Measurements from ENCODE around the gene DAB2IP. TPM values are rescaled to one million over a fixed set of nuclear protein-coding genes. Genes with fewer than 3 reads are reported as not detected.

Gene DAB2IP
- total RNA-seq, 2 donors from 2014 or later, result 70.7 to 71.0 TPM

GRCh38 chr9:121662891-121663580 lies 11.6 kb downstream of the DAB2IP start:
- H3K27ac ChIP-seq (ENCODE audit: low read depth, low read length), result no peak overlapping the region
- Mint-ChIP-seq H3K27ac (no peak overlapping the region), H3K36me3 (ENCODE audit: low read depth) (peaks cover 22% of the 10 kb centered on the region), H3K4me3 (no peak overlapping the region), H3K27me3 (ENCODE audit: insufficient read depth) (no peaks in the 10 kb centered on the region), H3K9me3 (peaks cover 2% of the 10 kb centered on the region), H3K4me1 (peaks cover 14% of the 10 kb centered on the region)
- H3K36me3 ChIP-seq (ENCODE audit: control insufficient read depth, insufficient read depth, low read length), result peaks cover 18% of the 10 kb centered on the region
- H3K9me3 ChIP-seq (ENCODE audit: control insufficient read depth, low read length), result no peaks in the 10 kb centered on the region
- TF ChIP-seq, protein P1, sequence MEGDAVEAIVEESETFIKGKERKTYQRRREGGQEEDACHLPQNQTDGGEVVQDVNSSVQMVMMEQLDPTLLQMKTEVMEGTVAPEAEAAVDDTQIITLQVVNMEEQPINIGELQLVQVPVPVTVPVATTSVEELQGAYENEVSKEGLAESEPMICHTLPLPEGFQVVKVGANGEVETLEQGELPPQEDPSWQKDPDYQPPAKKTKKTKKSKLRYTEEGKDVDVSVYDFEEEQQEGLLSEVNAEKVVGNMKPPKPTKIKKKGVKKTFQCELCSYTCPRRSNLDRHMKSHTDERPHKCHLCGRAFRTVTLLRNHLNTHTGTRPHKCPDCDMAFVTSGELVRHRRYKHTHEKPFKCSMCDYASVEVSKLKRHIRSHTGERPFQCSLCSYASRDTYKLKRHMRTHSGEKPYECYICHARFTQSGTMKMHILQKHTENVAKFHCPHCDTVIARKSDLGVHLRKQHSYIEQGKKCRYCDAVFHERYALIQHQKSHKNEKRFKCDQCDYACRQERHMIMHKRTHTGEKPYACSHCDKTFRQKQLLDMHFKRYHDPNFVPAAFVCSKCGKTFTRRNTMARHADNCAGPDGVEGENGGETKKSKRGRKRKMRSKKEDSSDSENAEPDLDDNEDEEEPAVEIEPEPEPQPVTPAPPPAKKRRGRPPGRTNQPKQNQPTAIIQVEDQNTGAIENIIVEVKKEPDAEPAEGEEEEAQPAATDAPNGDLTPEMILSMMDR (conservative IDR thresholded peaks at IDR 0.05), result no peak
- H3K4me1 ChIP-seq (ENCODE audit: control insufficient read depth, insufficient read depth, low read length), result peaks cover 4% of the 10 kb centered on the region
- DNase-seq, result peak; percentile 74
- 70 to 71% methylated on average over 8 to 11 of the region's 11 CpGs for WGBS, 2 experiments (ENCODE audit: insufficient coverage in 1 of 2, insufficient read length in 1 of 2)
- H3K27me3 ChIP-seq (ENCODE audit: control insufficient read depth, insufficient read depth, low read length, poor library complexity, severe bottlenecking), result no peaks in the 10 kb centered on the region
- H3K9ac ChIP-seq (ENCODE audit: extremely low read depth, low read length, poor library complexity, severe bottlenecking), result no peak overlapping the region
- H3K4me3 ChIP-seq (ENCODE audit: low read length), result no peak overlapping the region

DNA sequence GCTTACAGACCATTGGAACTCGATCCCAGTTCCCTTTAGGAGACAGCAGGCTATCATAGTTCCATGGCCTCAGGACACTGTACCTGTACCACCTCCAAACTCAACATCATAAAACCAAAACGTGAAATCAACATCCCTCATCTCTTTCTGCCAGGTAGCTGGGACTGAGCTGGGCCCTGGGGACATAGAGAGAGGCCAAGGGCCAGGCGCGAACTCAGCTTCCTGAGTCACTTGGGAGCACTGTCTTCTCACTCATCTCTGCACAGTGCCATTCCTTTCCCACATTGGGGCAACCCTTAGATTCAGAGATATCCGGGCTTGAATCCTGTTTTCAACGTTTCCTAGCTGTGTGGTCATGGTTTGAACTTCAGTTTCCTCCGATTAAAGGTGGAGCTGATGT lies 12.2 kb downstream of the DAB2IP start:
- Histone ChIP-seq H3K27me3 (ENCODE audit: control insufficient read depth, insufficient read depth, low read length, poor library complexity, severe bottlenecking) (no peaks in the 10 kb centered on the region), H3K36me3 (ENCODE audit: control insufficient read depth, insufficient read depth, low read length) (peaks cover 22% of the 10 kb centered on the region), H3K4me3 (ENCODE audit: low read length) (no peak overlapping the region), H3K9ac (ENCODE audit: extremely low read depth, low read length, poor library complexity, severe bottlenecking) (no peak overlapping the region), H3K9me3 (ENCODE audit: control insufficient read depth, low read length) (no peaks in the 10 kb centered on the region), H3K27ac (ENCODE audit: low read depth, low read length) (no peak overlapping the region), H3K4me1 (ENCODE audit: control insufficient read depth, insufficient read depth, low read length) (peaks cover 4% of the 10 kb centered on the region)
- peaks cover 27% of the 10 kb centered on the region for H3K36me3 Mint-ChIP-seq (ENCODE audit: low read depth)
- TF ChIP-seq, protein P1 (conservative IDR thresholded peaks at IDR 0.05), result no peak
- no peaks in the 10 kb centered on the region for H3K27me3 Mint-ChIP-seq (ENCODE audit: insufficient read depth)
- DNase-seq, result no peak
- H3K4me1 Mint-ChIP-seq, result peaks cover 14% of the 10 kb centered on the region
- 90 to 96% methylated on average over 5 to 7 of the region's 7 CpGs for WGBS, 2 experiments (ENCODE audit: insufficient coverage in 1 of 2, insufficient read length in 1 of 2)
- H3K4me3 Mint-ChIP-seq, result no peak overlapping the region
- H3K27ac Mint-ChIP-seq, result no peak overlapping the region
- peaks cover 2% of the 10 kb centered on the region for H3K9me3 Mint-ChIP-seq

DNA sequence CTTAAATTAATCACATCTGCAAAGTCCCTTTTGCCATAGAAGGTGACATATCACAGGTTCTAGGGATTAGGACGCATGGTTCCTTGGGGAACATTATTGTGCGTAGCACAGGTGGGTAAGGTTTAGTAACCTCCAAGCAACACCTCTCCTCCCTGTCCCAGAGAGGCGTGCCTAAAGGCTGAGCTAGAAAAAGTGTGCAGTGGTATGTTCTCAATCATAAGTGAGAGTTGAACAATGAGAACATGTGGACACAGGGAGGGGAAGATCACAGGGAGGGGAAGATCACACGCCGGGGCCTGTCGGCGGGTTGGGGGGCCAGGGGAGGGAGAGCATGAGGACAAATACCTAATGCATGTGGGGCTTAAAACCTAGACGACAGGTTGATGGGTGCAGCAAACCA lies 14.9 kb downstream of the DAB2IP start:
- Histone ChIP-seq H3K9me3 (ENCODE audit: control insufficient read depth, low read length) (no peaks in the 10 kb centered on the region), H3K27me3 (ENCODE audit: control insufficient read depth, insufficient read depth, low read length, poor library complexity, severe bottlenecking) (no peaks in the 10 kb centered on the region), H3K9ac (ENCODE audit: extremely low read depth, low read length, poor library complexity, severe bottlenecking) (no peak overlapping the region), H3K36me3 (ENCODE audit: control insufficient read depth, insufficient read depth, low read length) (peaks cover 22% of the 10 kb centered on the region), H3K27ac (ENCODE audit: low read depth, low read length) (no peak overlapping the region), H3K4me3 (ENCODE audit: low read length) (no peak overlapping the region), H3K4me1 (ENCODE audit: control insufficient read depth, insufficient read depth, low read length) (peaks cover 4% of the 10 kb centered on the region)
- 93 to 94% methylated on average over 3 to 8 of the region's 8 CpGs for WGBS, 2 experiments (ENCODE audit: insufficient coverage in 1 of 2, insufficient read length in 1 of 2)
- peaks cover 14% of the 10 kb centered on the region for H3K4me1 Mint-ChIP-seq
- TF ChIP-seq, protein P1 (conservative IDR thresholded peaks at IDR 0.05), result no peak
- no peak for DNase-seq
- H3K36me3 Mint-ChIP-seq (ENCODE audit: low read depth), result peaks cover 39% of the 10 kb centered on the region
- H3K4me3 Mint-ChIP-seq, result no peak overlapping the region
- no peak overlapping the region for H3K27ac Mint-ChIP-seq
- H3K9me3 Mint-ChIP-seq, result peaks cover 2% of the 10 kb centered on the region
- no peaks in the 10 kb centered on the region for H3K27me3 Mint-ChIP-seq (ENCODE audit: insufficient read depth)
